Measurements from ENCODE around the gene RIGI.

GRCh38 chr9:32516241-32516640 lies 9.8 kb downstream of the RIGI start:
- no peak for TF ChIP-seq ZNF282 (CRISPR knock-in tag; IDR thresholded peaks at IDR 0.05)
- no peak for TF ChIP-seq USF2 (CRISPR knock-in tag; IDR thresholded peaks at IDR 0.05)
- no peak for TF ChIP-seq ATF3 (IDR thresholded peaks at IDR 0.05)
- no peak for TF ChIP-seq ATF3 (CRISPR knock-in tag; conservative IDR thresholded peaks at IDR 0.05)
- no peak for TF ChIP-seq POLR2AphosphoS5 (IDR thresholded peaks at IDR 0.05; ENCODE audit: control insufficient read depth, insufficient read depth, low read depth, low read length)
- TF ChIP-seq ETS1 (conservative IDR thresholded peaks at IDR 0.05; ENCODE audit: control insufficient read depth, low read depth, low read length), result no peak
- no peak for TF ChIP-seq POLR2G (IDR thresholded peaks at IDR 0.05; ENCODE audit: low read depth, low read length)
- TF ChIP-seq RAD21 (CRISPR knock-in tag; conservative IDR thresholded peaks at IDR 0.05 in 1 of 2, IDR thresholded peaks at IDR 0.05 in 1 of 2), result no peak
- TF ChIP-seq NRF1 (conservative IDR thresholded peaks at IDR 0.05 in 1 of 2, IDR thresholded peaks at IDR 0.05 in 1 of 2), result no peak
- TF ChIP-seq HDAC2 (IDR thresholded peaks at IDR 0.05), result no peak
- no peak for TF ChIP-seq REST (IDR thresholded peaks at IDR 0.05; ENCODE audit: borderline replicate concordance)
- TF ChIP-seq REST (CRISPR knock-in tag; IDR thresholded peaks at IDR 0.05; ENCODE audit: low read depth), result no peak
- no peak for TF ChIP-seq FOXM1 (IDR thresholded peaks at IDR 0.05; ENCODE audit: low read depth)
- no peak for TF ChIP-seq FOXM1 (CRISPR knock-in tag; IDR thresholded peaks at IDR 0.05; ENCODE audit: low read depth)
- TF ChIP-seq KDM5B (IDR thresholded peaks at IDR 0.05; ENCODE audit: insufficient replicate concordance, low read depth, low read length), result no peak
